IgD-negative memory B cell (primary cell): ENCODE data around the gene LIPA. TPM values are rescaled to one million over a fixed set of nuclear protein-coding genes. Genes with fewer than 3 reads are reported as not detected.
"Not testable (repeated sequence)": the region's sequence is repeated elsewhere in the genome, so short reads cannot be mapped to it uniquely, and the experiment has no call there.

ENCODE experiments used
- H3K27ac Mint-ChIP-seq, 3 donors: one replicate each; pipeline ENCODE4 v1.8.0; 2020 to 2022; ENCODE audit warnings: mild to moderate bottlenecking in 3 of 3, mixed read lengths in 3 of 3, moderate library complexity in 1 of 3
- H3K27me3 Mint-ChIP-seq: one replicate; pipeline ENCODE4 v1.8.0; 2021; ENCODE audit warnings: mixed read lengths
- H3K36me3 Mint-ChIP-seq: one replicate; pipeline ENCODE4 v1.8.0; 2020; ENCODE audit warnings: mild to moderate bottlenecking, mixed read lengths
- H3K4me1 Mint-ChIP-seq, 3 donors: one replicate each; pipeline ENCODE4 v1.8.0; 2020 to 2022; ENCODE audit warnings: mixed read lengths in 3 of 3, mild to moderate bottlenecking in 1 of 3
- H3K4me3 Mint-ChIP-seq, 4 donors: one replicate each; pipeline ENCODE4 v1.8.0; 2020 to 2022; ENCODE audit warnings: mild to moderate bottlenecking in 4 of 4, mixed read lengths in 4 of 4, moderate library complexity in 3 of 4
- H3K9me3 Mint-ChIP-seq, 3 donors: one replicate each; pipeline ENCODE4 v1.8.0; 2020 to 2021; ENCODE audit warnings: mixed read lengths in 3 of 3, mild to moderate bottlenecking in 1 of 3
- polyA plus RNA-seq: library from polyadenylated mRNA; unstranded; fragments of 300-500 nt; fragmentation: Illumina TruSeq; gene quantifications from one replicate; pipeline ENCODE4 v1.2.3, GENCODE V29; 2021

Gene LIPA
- polyA plus RNA-seq, 1 donor from 2014 or later: 73.9 TPM

DNA sequence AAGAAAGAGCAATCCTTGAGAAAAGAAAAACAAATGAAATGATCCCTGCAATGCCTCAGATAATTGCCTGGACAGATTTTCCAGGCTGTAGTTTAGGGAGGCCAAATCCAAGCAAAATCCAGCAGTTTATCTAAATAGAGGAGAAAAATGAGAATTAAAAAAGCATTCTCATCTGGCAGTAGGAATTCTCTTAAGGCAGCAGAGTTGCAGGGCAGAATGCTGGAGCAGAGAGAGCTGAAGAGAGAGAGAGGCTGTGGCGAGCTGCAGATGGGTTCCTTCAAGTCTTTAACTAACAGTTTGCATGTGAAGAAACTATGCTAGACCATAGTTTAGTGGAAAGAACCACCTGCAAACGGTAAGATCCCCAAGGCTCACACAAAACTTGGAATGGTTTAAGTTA lies 6.0 kb upstream of the LIPA start:
- peaks cover 1% of the 10 kb centered on the region for H3K27me3 Mint-ChIP-seq

DNA sequence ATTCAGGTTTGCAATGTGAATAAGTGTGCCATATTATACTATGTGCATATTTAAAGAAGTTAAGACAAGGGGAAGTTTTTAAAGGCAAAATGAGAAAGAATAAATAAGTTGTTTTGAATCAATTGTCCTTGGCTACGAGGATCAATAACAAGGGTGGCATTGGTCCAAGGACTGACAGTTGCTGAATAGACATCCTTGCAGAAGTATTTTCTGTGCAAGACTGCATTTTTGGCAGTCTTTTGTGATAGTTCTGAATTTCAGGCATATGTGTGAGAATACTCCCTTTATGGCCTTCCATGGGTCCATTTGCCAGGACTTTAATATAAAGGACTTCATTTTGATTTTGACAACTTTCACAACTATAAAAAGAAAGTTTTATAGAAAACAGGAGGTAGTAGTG lies 5.4 kb upstream of the LIPA start:
- H3K9me3 Mint-ChIP-seq: peaks cover 2 to 7% (median 6%) of the 10 kb centered on the region in 3 donors
- H3K36me3 Mint-ChIP-seq: peaks cover 5% of the 10 kb centered on the region
- H3K27ac Mint-ChIP-seq: no peak overlapping the region
- peaks cover 0 to 5% (median 4%) of the 10 kb centered on the region in 3 donors for H3K4me1 Mint-ChIP-seq
- H3K4me3 Mint-ChIP-seq: no peak overlapping the region
- peaks cover 1% of the 10 kb centered on the region for H3K27me3 Mint-ChIP-seq

More for the DNA sequence above, 6.0 kb upstream of the LIPA start:
- Mint-ChIP-seq H3K27ac (no peak overlapping the region), H3K9me3 (peaks cover 2 to 7% (median 6%) of the 10 kb centered on the region in 3 donors), H3K4me3 (no peak overlapping the region), H3K36me3 (peaks cover 5% of the 10 kb centered on the region), H3K4me1 (peaks cover 0 to 4% (median 4%) of the 10 kb centered on the region in 3 donors)

DNA sequence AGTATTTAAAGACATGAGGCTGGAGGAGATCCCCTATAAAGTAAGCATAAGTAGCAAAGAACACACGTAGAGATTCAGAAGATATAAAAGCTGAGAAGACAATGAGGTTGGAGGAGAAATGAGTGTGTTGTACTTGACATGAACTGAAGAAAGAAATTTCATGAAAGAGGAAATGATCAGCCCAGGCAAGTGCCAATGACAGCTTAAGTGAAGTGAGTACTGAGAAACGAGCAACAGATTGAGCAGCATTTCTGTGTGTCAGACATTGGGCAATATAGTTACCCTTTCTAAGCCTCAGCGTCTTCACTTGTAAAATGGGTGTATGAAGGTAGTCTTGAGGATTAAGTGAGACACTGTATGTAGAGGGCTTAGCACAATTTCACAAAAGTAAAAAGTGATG lies 4.8 kb upstream of the LIPA start:
- H3K9me3 Mint-ChIP-seq: peaks cover 2 to 7% (median 6%) of the 10 kb centered on the region in 3 donors

DNA sequence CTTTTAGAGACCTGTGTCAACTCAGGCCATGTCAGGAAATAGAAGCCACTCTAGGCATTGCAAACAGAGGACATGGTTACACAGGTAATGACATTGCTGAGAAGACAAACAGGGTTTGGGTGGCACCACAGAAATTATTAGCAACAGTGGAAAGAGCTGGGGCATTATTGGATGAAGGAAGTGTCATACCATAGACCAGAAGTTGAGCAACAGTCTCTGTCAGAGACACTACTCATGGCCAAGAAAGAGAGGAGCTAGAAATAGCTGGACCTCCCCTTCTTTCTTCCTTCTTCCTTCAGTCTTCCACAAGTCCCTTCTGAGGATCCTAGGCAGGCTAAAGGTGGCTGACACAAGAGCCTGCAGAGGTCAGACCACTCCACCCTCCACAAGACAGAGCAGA lies 4.2 kb upstream of the LIPA start:
- peaks cover 5 to 10% (median 7%) of the 10 kb centered on the region in 3 donors for H3K4me1 Mint-ChIP-seq
- no peak overlapping the region for H3K4me3 Mint-ChIP-seq
- peaks cover 2 to 7% (median 6%) of the 10 kb centered on the region in 3 donors for H3K9me3 Mint-ChIP-seq
- peaks cover 5% of the 10 kb centered on the region for H3K36me3 Mint-ChIP-seq
- H3K27me3 Mint-ChIP-seq: peaks cover 1% of the 10 kb centered on the region
- no peak overlapping the region for H3K27ac Mint-ChIP-seq

More for the DNA sequence above, 4.8 kb upstream of the LIPA start:
- no peak overlapping the region for H3K4me3 Mint-ChIP-seq
- no peak overlapping the region for H3K27ac Mint-ChIP-seq
- peaks cover 5% of the 10 kb centered on the region for H3K36me3 Mint-ChIP-seq
- H3K4me1 Mint-ChIP-seq: peaks cover 0 to 5% (median 4%) of the 10 kb centered on the region in 3 donors
- H3K27me3 Mint-ChIP-seq: peaks cover 1% of the 10 kb centered on the region

DNA sequence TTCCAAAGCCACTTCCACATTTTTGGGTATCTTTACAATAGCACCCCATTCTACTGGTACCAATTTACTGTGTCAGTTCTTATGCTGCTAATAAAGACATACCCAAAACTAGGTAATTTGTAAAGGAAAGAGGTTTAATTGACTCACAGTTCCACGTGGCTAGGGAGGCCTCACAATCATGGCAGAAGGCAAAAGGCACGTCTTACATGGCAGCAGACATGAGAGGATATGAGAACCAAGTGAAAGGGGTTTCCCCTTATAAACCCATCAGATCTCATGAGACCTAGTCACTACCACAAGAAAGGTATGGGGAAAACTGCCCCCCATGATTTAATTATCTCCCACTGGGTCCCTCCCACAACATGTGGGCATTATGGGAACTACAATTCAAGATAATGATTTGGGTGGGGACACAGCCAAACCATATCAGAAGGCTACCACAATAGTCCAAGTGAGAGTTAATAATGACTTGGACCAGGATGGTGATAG lies 3.6 kb upstream of the LIPA start:
- Mint-ChIP-seq H3K4me3 (peak overlapping the region in 1 of 4 donors; percentile 70), H3K4me1 (peaks cover 7 to 13% (median 11%) of the 10 kb centered on the region in 3 donors)
- H3K27me3 Mint-ChIP-seq, H3K36me3 Mint-ChIP-seq, H3K9me3 Mint-ChIP-seq, H3K27ac Mint-ChIP-seq: not testable (repeated sequence)

DNA sequence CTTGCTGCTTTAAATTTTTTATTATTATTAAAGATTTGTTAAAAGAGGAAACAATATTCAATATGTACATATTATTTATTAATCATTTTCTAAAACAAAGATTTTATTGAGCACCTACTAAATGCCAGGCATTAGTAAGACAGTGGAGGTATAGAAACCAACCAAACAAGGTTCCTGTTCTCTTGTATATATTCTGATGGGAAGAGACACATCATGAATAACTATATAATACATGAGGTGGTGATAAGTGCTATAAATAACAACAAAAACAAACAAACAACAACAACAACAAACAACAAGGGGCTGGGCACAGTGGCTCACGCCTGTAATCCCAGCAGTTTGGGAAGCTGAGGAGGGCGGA lies 630 bp upstream of the LIPA start:
- Mint-ChIP-seq H3K36me3 (peaks cover 3% of the 10 kb centered on the region), H3K9me3 (peaks cover 2 to 7% (median 6%) of the 10 kb centered on the region in 3 donors), H3K4me1 (peaks cover 17 to 23% (median 23%) of the 10 kb centered on the region in 3 donors), H3K4me3 (peak overlapping the region in 1 of 4 donors; percentile 96), H3K27ac (peak overlapping the region in 2 of 3 donors; percentile 80 to 83), H3K27me3 (peaks cover 1% of the 10 kb centered on the region)

DNA sequence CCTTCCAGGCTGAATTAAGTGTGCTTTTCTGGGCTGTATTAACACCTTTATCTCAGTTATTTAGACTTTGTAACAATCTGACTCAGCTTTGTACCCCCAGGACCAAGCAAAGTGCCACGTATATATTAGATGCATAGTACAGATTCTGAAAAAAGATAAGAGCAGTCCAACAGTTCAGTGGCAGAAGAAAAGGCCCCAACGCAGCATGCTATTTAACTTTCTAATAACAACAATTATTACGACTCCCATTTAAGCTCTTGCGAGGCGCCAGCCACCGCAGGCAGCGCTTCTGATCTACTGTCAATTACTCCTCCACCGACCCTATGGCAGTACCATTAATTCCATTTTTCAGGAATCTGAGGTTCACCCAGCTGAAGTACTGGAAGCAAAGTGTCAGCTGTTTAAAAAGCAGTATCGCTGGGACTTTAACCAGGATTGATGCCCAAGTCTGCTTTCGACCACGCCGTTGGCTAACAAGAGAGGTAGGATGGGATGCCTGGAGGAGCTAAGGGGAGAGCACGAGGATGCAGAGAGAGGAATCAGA lies 638 bp downstream of the LIPA start:
- H3K9me3 Mint-ChIP-seq: peaks cover 2 to 7% (median 6%) of the 10 kb centered on the region in 3 donors
- H3K27me3 Mint-ChIP-seq: no peaks in the 10 kb centered on the region
- peaks cover 4% of the 10 kb centered on the region for H3K36me3 Mint-ChIP-seq
- H3K4me1 Mint-ChIP-seq: peaks cover 19 to 25% (median 25%) of the 10 kb centered on the region in 3 donors
- H3K27ac Mint-ChIP-seq: peak overlapping the region in 2 of 3 donors; percentile 78 to 83
- peak overlapping the region; percentile 88 to 96 (median 96) for H3K4me3 Mint-ChIP-seq

DNA sequence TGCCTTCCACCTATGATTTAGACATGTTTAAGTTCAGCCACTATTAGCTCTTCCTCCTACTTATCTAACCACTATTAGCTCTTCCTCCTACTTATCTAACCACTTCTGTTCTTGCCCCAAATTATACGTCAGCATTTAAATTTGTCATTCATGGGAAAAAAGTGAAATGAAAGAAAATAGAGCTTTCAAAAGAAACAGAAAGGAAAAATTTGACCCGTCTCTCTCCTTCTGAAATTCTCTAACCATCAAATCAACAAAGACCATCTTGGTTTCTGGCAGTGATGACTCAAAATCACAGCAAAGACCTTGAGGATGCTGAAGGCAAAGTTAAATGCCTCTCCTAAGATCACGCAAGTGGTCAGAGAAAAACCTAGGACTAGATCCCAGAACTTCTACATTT lies 2.6 kb downstream of the LIPA start:
- Mint-ChIP-seq H3K4me1 (peaks cover 30 to 37% (median 32%) of the 10 kb centered on the region in 3 donors), H3K36me3 (peaks cover 3% of the 10 kb centered on the region), H3K4me3 (peak overlapping the region in 1 of 4 donors; percentile 77), H3K27ac (peak overlapping the region in 1 of 3 donors; percentile 23), H3K9me3 (no peaks in the 10 kb centered on the region), H3K27me3 (no peaks in the 10 kb centered on the region)

DNA sequence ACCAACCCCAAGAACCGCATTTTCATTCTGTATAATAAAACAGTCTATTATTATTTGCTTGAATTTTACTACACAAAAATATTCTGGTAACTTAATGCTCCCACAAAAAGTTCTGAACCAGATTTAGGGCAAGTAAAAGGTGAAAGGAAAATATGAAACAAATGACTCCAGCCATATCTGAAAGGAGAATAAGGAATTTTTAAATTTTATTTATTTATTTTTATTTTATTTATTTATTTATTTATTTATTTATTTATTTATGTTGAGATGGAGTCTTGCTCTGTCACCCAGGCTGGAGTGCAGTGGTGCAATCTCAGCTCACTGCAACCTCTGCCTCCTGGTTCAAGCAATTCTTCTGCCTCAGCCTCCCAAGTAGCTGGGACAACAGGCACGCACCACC lies 4.0 kb downstream of the LIPA start:
- H3K4me3 Mint-ChIP-seq: peak overlapping the region in 1 of 4 donors; percentile 11
- H3K36me3 Mint-ChIP-seq, H3K27ac Mint-ChIP-seq, H3K27me3 Mint-ChIP-seq, H3K9me3 Mint-ChIP-seq: not testable (repeated sequence)
- peaks cover 41 to 50% (median 42%) of the 10 kb centered on the region in 3 donors for H3K4me1 Mint-ChIP-seq

DNA sequence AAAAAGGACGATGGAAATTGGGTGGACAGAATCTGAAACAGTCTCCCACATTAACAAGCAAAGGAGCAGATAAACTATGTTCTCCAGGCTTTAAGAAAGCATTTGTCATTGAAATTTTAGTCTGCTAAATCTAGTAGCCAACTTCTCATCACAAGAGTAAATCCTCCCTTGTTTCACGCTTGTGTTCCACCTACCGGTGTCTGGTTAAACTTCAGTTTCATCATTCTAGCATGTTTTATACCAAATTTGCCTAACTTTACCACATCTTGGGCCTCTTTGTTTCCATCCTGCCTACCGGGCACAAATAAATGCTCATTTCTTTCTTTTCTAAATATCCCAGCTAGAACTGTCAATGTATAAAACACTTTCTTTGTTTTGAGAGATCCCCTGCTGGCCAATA lies 5.8 kb downstream of the LIPA start:
- Mint-ChIP-seq H3K4me1 (peaks cover 45 to 52% (median 46%) of the 10 kb centered on the region in 3 donors), H3K27me3 (no peaks in the 10 kb centered on the region), H3K9me3 (no peaks in the 10 kb centered on the region), H3K36me3 (peaks cover 3% of the 10 kb centered on the region), H3K27ac (no peak overlapping the region), H3K4me3 (peak overlapping the region in 2 of 4 donors; percentile 7 to 46)

DNA sequence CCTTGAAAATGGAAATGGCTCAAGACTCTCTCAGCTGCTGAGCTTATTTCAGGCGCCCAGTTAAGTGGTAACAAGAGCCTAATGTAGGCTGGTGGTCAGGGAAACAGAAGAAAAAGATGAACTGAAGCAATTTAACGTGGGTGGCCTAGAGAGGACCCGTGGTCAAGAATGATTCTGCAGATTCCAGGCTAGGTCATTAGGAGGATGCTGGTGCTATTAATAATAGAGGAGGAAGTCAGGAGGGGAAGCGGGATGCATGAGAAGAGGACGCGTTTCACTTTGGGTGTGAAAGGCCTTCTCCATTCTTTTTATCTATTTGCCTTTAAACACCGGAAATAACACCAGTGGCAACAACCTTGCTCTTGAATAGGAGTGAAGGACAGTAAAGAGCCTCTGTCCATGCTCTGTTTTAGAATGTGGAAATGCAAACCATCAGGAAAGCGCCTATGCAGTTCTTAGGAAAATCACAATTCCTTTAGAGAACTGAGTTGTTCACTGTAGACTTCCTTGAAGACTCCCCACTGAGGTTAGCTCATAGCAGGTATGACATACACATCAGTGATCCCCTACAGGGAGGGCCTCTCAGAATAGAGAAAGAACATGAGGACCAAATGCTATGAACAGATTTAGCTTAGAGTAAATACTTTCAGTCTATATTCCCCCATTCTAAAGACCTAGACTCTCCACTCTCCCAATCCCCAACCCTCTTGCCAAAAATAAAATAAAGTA lies 8.6 kb downstream of the LIPA start:
- Mint-ChIP-seq H3K27ac (no peak overlapping the region), H3K9me3 (no peaks in the 10 kb centered on the region), H3K4me1 (peaks cover 27 to 36% (median 32%) of the 10 kb centered on the region in 3 donors), H3K4me3 (peak overlapping the region in 2 of 4 donors; percentile 61 to 72), H3K36me3 (peaks cover 8% of the 10 kb centered on the region), H3K27me3 (no peaks in the 10 kb centered on the region)

DNA sequence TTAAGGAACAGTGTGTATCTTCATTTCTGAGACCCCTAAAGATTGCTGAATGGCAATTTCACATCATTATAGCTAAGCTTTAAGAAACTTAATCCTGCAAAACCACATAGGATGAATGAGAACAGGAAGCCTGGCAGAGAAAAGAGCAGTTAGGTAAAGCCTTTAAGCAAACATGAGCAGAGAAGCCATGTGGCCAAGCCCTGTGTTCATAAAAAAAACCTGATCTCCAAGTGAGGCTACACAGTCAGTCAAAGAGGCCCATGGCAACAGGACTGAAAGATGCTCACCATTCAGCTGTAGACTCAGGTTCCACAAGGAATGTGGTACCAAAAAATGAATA lies 9.3 kb downstream of the LIPA start:
- no peaks in the 10 kb centered on the region for H3K9me3 Mint-ChIP-seq
- H3K27ac Mint-ChIP-seq: no peak overlapping the region
- no peaks in the 10 kb centered on the region for H3K27me3 Mint-ChIP-seq
- H3K4me1 Mint-ChIP-seq: peaks cover 27 to 36% (median 32%) of the 10 kb centered on the region in 3 donors
- peaks cover 8% of the 10 kb centered on the region for H3K36me3 Mint-ChIP-seq
- H3K4me3 Mint-ChIP-seq: peak overlapping the region in 1 of 4 donors; percentile 24

DNA sequence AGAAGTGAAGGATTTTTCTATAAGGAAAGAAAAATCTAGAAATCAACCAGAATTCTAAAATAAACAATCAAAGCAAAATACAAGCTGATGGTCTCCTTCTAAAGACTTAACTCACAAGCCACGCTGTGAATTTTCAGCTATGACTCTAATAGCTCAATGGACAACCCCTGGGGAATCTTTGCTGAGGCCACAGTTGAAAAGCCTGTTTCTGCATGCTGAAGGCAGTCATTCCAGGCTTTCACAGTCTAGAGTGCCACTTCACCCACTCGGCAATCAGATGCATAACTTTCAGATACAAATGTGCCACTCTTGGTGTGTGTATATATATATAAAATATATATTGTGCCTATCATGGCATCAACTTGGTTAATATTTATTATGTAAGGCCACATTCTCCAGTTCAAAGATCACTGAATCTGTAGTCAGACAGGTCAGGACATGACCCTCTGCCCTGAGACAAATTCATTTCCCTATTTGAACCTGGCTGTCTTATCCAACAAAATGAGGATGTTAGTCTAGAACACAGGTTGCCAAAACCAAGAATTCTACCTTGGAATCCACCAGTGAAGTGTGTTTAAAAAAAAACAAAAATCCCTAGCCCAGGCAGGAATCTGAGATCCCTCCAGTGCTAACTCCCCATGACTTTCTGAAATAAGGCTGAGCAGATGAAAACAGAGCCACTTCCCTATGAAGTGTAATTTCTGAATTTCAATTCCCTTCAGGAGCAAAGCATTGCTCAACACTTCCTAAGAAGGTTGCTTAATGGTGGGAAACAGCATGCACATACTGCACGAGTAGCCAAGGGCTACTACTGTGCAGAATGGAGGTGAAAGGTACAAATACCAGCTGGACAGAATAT lies 9.9 kb downstream of the LIPA start:
- Mint-ChIP-seq H3K36me3 (peaks cover 8% of the 10 kb centered on the region), H3K4me3 (peak overlapping the region in 1 of 4 donors; percentile 24), H3K9me3 (no peaks in the 10 kb centered on the region), H3K27ac (no peak overlapping the region), H3K27me3 (no peaks in the 10 kb centered on the region), H3K4me1 (peaks cover 27 to 36% (median 32%) of the 10 kb centered on the region in 3 donors)

DNA sequence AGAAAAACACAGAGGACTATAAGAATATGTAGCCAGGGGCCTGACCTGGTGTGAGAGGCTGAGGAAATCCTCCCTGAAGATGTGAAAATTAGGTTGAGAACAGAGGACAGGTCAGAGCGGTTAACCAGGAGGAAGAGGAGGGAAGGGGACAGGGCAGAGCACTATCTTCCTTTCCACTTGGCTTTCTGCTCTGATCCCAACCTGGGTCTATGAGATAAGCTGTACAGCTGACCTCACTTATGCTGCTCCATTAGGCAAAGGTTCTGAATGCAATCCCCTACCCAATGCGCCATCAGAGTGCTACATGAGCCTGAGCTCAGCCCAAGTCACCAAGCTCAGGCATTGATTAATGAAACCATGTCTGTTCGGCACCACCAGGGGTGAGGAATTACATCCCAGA lies 10.5 kb downstream of the LIPA start:
- H3K27me3 Mint-ChIP-seq: no peaks in the 10 kb centered on the region
- no peaks in the 10 kb centered on the region for H3K9me3 Mint-ChIP-seq
- H3K4me3 Mint-ChIP-seq: no peak overlapping the region
- peak overlapping the region in 1 of 3 donors; percentile 52 for H3K27ac Mint-ChIP-seq
- H3K4me1 Mint-ChIP-seq: peaks cover 29 to 34% (median 31%) of the 10 kb centered on the region in 3 donors
- peaks cover 8% of the 10 kb centered on the region for H3K36me3 Mint-ChIP-seq

DNA sequence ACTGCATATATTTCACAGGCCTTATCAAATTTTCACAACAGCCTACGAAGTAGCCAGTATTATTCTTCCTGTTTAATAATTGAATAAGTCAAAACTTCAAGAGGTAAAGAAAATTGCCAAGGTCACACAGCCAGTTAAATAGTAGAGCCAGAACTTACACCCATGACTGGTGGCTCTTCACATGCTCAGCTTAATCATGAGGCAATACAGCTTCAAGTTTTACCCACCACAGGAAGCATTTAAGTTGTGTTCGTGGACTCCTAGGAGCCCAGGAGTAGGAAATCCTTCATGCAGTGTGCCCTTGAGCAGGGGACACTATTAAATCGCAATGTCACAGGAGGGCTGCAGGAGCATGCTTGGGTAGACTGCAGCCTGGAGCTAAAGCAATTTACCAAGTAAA lies 11.1 kb downstream of the LIPA start:
- Mint-ChIP-seq H3K4me1 (peaks cover 24 to 29% (median 26%) of the 10 kb centered on the region in 3 donors), H3K27me3 (no peaks in the 10 kb centered on the region), H3K27ac (peak overlapping the region in 1 of 3 donors; percentile 52), H3K4me3 (no peak overlapping the region), H3K9me3 (no peaks in the 10 kb centered on the region), H3K36me3 (peaks cover 8% of the 10 kb centered on the region)
